ENCODE measurements around the gene BEST1. TPM values are rescaled to one million over a fixed set of nuclear protein-coding genes. Genes with fewer than 3 reads are reported as not detected.

Gene BEST1
- total and polyA plus RNA-seq, 2 of the 13 experiments (the other 11 are each of a cell fraction or from before 2014, with no cell fraction given): 0.09 to 0.65 TPM

GRCh38 chr11:61967116-61967923 lies 17.2 kb downstream of the BEST1 start, which contains the start of gene FTH1 (continued):
- no peak for TF ChIP-seq TBP (CRISPR knock-in tag; IDR thresholded peaks at IDR 0.05)
- peak; percentile 70 for TF ChIP-seq THAP11 (CRISPR knock-in tag; IDR thresholded peaks at IDR 0.05)
- peak; percentile 71 for TF ChIP-seq KDM2A (CRISPR knock-in tag; IDR thresholded peaks at IDR 0.05; ENCODE audit: borderline replicate concordance, low read depth)
- no peak for TF ChIP-seq STAT6 (CRISPR knock-in tag; IDR thresholded peaks at IDR 0.05; ENCODE audit: borderline replicate concordance)
- TF ChIP-seq SP2 (CRISPR knock-in tag; IDR thresholded peaks at IDR 0.05): peak; percentile 71
- peak; percentile 49 for TF ChIP-seq POGZ (CRISPR knock-in tag; IDR thresholded peaks at IDR 0.05)
- no peak; the same call in 1 of the 2 replicates for TF ChIP-seq MLX (CRISPR knock-in tag; IDR thresholded peaks at IDR 0.05)
- TF ChIP-seq ZBTB10 (CRISPR knock-in tag; IDR thresholded peaks at IDR 0.05; ENCODE audit: borderline replicate concordance): 0 out of 2 replicates have a peak, but pooled peaks have one; percentile 23
- TF ChIP-seq RELA (CRISPR knock-in tag; IDR thresholded peaks at IDR 0.05): no peak
- TF ChIP-seq ATF7-NPFF (CRISPR knock-in tag; IDR thresholded peaks at IDR 0.05; ENCODE audit: low read depth): peak; percentile 76; the same call in 1 of the 2 replicates
- TF ChIP-seq ZBTB2 (CRISPR knock-in tag; IDR thresholded peaks at IDR 0.05; ENCODE audit: low read depth): peak; percentile 91
- TF ChIP-seq NR2C2 (CRISPR knock-in tag; IDR thresholded peaks at IDR 0.05; ENCODE audit: borderline replicate concordance): peak; percentile 36; the same call in 1 of the 2 replicates
- peak; percentile 40; the same call in 1 of the 2 replicates for TF ChIP-seq KDM5B (CRISPR knock-in tag; IDR thresholded peaks at IDR 0.05; ENCODE audit: borderline replicate concordance)
- TF ChIP-seq ELF3 (CRISPR knock-in tag; IDR thresholded peaks at IDR 0.05): peak; percentile 51; the same call in 1 of the 2 replicates
- TF ChIP-seq SMYD3 (CRISPR knock-in tag; IDR thresholded peaks at IDR 0.05): no peak
- no peak for TF ChIP-seq ZNF572 (CRISPR knock-in tag; IDR thresholded peaks at IDR 0.05)
- peak; percentile 53; the same call in 1 of the 2 replicates for TF ChIP-seq ZNF503 (CRISPR knock-in tag; IDR thresholded peaks at IDR 0.05)
- TF ChIP-seq ZFP36L2 (CRISPR knock-in tag; IDR thresholded peaks at IDR 0.05): no peak
- TF ChIP-seq ZNF619 (CRISPR knock-in tag; IDR thresholded peaks at IDR 0.05): 0 out of 2 replicates have a peak, but pooled peaks have one; percentile 38
